Adrenal gland (tissue), 5 donors: ENCODE data around the gene RYR1.

Experiments used
- POLR2A ChIP-seq, 2 donors: fragments of 450-650 bp; IDR thresholded peaks; one replicate each; pipeline ENCODE4 v1.6.1; 2017; ENCODE audit warnings: antibody characterized with exemption in 2 of 2, mild to moderate bottlenecking in 2 of 2, moderate library complexity in 1 of 2
- TF ChIP-seq, protein P1 (sequence below), 6 experiments: fragments of 450-650 bp in 4 of 6; fragments of 200-600 bp in 2 of 6; sonication (generic) in 1 of 6; IDR thresholded peaks; 1 replicate in 5 of 6; 2 replicates in 1 of 6; pipeline versions ENCODE4 v1.5.1 to v1.8.0; 2016 to 2021; ENCODE audit warnings: antibody characterized with exemption in 6 of 6, mild to moderate bottlenecking in 2 of 6, moderate library complexity in 1 of 6
- donor health status: DM: no; HTN: no; CAD: no.

DNA sequence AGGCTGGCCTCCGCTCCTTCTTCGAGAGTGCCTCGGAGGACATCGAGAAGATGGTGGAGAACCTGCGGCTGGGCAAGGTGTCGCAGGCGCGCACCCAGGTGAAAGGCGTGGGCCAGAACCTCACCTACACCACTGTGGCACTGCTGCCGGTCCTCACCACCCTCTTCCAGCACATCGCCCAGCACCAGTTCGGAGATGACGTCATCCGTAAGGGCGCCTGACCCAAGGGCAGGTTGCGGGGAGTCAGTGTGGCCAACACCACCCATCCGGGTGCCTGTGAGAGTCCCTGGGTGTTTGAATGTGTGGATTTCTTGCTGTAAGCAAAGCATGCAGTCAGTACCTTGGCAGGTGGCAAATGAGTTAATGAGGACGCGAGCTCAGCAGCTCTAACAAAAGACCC is 78.8 kb downstream of the RYR1 start:
- TF ChIP-seq, protein P1, sequence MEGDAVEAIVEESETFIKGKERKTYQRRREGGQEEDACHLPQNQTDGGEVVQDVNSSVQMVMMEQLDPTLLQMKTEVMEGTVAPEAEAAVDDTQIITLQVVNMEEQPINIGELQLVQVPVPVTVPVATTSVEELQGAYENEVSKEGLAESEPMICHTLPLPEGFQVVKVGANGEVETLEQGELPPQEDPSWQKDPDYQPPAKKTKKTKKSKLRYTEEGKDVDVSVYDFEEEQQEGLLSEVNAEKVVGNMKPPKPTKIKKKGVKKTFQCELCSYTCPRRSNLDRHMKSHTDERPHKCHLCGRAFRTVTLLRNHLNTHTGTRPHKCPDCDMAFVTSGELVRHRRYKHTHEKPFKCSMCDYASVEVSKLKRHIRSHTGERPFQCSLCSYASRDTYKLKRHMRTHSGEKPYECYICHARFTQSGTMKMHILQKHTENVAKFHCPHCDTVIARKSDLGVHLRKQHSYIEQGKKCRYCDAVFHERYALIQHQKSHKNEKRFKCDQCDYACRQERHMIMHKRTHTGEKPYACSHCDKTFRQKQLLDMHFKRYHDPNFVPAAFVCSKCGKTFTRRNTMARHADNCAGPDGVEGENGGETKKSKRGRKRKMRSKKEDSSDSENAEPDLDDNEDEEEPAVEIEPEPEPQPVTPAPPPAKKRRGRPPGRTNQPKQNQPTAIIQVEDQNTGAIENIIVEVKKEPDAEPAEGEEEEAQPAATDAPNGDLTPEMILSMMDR (IDR thresholded peaks at IDR 0.05): no peak
- TF ChIP-seq POLR2A (IDR thresholded peaks at IDR 0.05): no peak
